Lung (tissue), 12 donors: Measurements from ENCODE around the gene C19orf85. TPM values are rescaled to one million over a fixed set of nuclear protein-coding genes. Genes with fewer than 3 reads are reported as not detected.
"Not testable (repeated sequence)": the region's sequence is repeated elsewhere in the genome, so short reads cannot be mapped to it uniquely, and the experiment has no call there.

Experiments used
- ATAC-seq: fragments of 200-7000 bp; cut with Tn5 transposase; one replicate; pipeline ENCODE4 v1.9.1; 2020; ENCODE audit warnings: moderate number of reproducible peaks; ENCODE audit not compliant: insufficient read depth, low FRiP score
- DNase-seq, 3 donors: peaks; one replicate each; pipeline ENCODE4 v3.0.0-alpha.2; 2013 to 2017
- H3K27ac ChIP-seq, 2 donors: one replicate each; pipeline ENCODE4 v1.5.1; 2013; ENCODE audit warnings: mild to moderate bottlenecking in 2 of 2, moderate library complexity in 2 of 2, control low read depth in 1 of 2, inconsistent platforms in 1 of 2, low read depth in 1 of 2, low read length in 1 of 2
- H3K27me3 ChIP-seq, 3 donors: one replicate each; pipeline ENCODE4 v1.5.1; 2013; ENCODE audit warnings: low read length in 2 of 3; ENCODE audit not compliant: control insufficient read depth in 3 of 3, insufficient read depth in 3 of 3
- H3K36me3 ChIP-seq, 4 donors: one replicate each; pipeline ENCODE4 v1.5.1; 2013; ENCODE audit warnings: low read length in 4 of 4, mild to moderate bottlenecking in 1 of 4, moderate library complexity in 1 of 4; ENCODE audit not compliant: control insufficient read depth in 4 of 4, insufficient read depth in 4 of 4
- H3K4me1 ChIP-seq, 5 donors: one replicate each; pipeline ENCODE4 v1.5.1; 2013; ENCODE audit warnings: low read length in 5 of 5, mild to moderate bottlenecking in 2 of 5, moderate library complexity in 1 of 5; ENCODE audit not compliant: control insufficient read depth in 5 of 5, insufficient read depth in 5 of 5
- H3K4me3 ChIP-seq: one replicate; pipeline ENCODE4 v1.5.1; 2013; ENCODE audit warnings: mild to moderate bottlenecking, control low read depth, moderate library complexity
- H3K9ac ChIP-seq, 2 donors: one replicate each; pipeline ENCODE4 v1.5.1; 2013; ENCODE audit warnings: low read length in 2 of 2, control low read depth in 1 of 2; ENCODE audit not compliant: insufficient read depth in 1 of 2
- H3K9me3 ChIP-seq, 4 donors: one replicate each; pipeline ENCODE4 v1.5.1; 2013; ENCODE audit warnings: low read length in 3 of 4, mild to moderate bottlenecking in 1 of 4, moderate library complexity in 1 of 4; ENCODE audit not compliant: control insufficient read depth in 4 of 4, insufficient read depth in 3 of 4
- WGBS, 2 donors: extraction: QIAGEN DNeasy Blood & Tissue Kit; methylation state at CpG; one replicate each; pipeline ENCODE4 v1.1.7; 2013; 5-methylcytosine and 5-hydroxymethylcytosine counted together
- polyA plus RNA-seq, 2 donors: library from polyadenylated mRNA; stranded (reverse); fragments of 200-250 nt; gene quantifications; one replicate each; pipeline ENCODE4 v1.2.1, GENCODE V29; 2013
- total RNA-seq, 2 donors: library from RNA; depleted of rRNA in 1 of 2; stranded (reverse); fragments of >200 nt in 1 of 2; gene quantifications; one replicate each; pipeline ENCODE4 v1.2.1, GENCODE V29; 2014 to 2021
- TF ChIP-seq, protein P1 (sequence below): IDR thresholded peaks from 2 replicates; pipeline ENCODE4 v1.5.1; 2012; ENCODE audit warnings: mild to moderate bottlenecking; ENCODE audit errors: control extremely low read depth, extremely low read depth
- donor health status: control.
- donor health status: control.
- donor health status: Bipolar disorder and iron deficiency.
- donor health status: healthy.
- donor health status: DM: yes; HTN: yes; CAD: no.

C19orf85 gene
- total and polyA plus RNA-seq, 4 donors: not detected

- peaks cover 0 to under 1% (median 0%) of the 10 kb centered on the region in 4 donors for H3K36me3 ChIP-seq
- no peak for DNase-seq
- no peak for ATAC-seq
- no peak overlapping the region for H3K27ac ChIP-seq
- peaks cover 0 to 2% (median 0%) of the 10 kb centered on the region in 4 donors for H3K9me3 ChIP-seq
- H3K4me1 ChIP-seq: peaks cover 0 to 6% (median 5%) of the 10 kb centered on the region in 5 donors
- H3K4me3 ChIP-seq: no peak overlapping the region
- H3K27me3 ChIP-seq: peaks cover 11 to 62% (median 23%) of the 10 kb centered on the region in 3 donors
- no peak overlapping the region for H3K9ac ChIP-seq
- 36 to 37% methylated on average over 16 of the region's 16 CpGs for WGBS, 2 donors
- TF ChIP-seq, protein P1, sequence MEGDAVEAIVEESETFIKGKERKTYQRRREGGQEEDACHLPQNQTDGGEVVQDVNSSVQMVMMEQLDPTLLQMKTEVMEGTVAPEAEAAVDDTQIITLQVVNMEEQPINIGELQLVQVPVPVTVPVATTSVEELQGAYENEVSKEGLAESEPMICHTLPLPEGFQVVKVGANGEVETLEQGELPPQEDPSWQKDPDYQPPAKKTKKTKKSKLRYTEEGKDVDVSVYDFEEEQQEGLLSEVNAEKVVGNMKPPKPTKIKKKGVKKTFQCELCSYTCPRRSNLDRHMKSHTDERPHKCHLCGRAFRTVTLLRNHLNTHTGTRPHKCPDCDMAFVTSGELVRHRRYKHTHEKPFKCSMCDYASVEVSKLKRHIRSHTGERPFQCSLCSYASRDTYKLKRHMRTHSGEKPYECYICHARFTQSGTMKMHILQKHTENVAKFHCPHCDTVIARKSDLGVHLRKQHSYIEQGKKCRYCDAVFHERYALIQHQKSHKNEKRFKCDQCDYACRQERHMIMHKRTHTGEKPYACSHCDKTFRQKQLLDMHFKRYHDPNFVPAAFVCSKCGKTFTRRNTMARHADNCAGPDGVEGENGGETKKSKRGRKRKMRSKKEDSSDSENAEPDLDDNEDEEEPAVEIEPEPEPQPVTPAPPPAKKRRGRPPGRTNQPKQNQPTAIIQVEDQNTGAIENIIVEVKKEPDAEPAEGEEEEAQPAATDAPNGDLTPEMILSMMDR: no peak
Measured at GRCh38 chr19:55449469-55449868, 15.1 kb downstream of the C19orf85 start.

DNA sequence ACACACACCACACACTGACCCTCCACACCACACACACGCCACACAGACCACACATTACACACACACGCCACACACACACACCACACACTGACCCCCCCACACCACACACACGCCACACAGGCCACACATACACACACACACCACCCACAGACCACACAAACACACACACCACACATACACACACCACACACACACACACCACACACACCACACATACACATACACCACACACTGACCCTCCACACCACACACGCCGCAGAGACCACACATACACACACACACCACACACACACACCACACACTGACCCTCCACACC is 16.4 kb downstream of the C19orf85 start:
- ATAC-seq, H3K9ac ChIP-seq, H3K9me3 ChIP-seq, H3K4me3 ChIP-seq, H3K27ac ChIP-seq, H3K4me1 ChIP-seq, H3K36me3 ChIP-seq, DNase-seq: not testable (repeated sequence)
- 92 to 93% methylated on average over 5 of the region's 5 CpGs for WGBS, 2 donors
- H3K27me3 ChIP-seq: peaks cover 11 to 75% (median 34%) of the 10 kb centered on the region in 3 donors

DNA sequence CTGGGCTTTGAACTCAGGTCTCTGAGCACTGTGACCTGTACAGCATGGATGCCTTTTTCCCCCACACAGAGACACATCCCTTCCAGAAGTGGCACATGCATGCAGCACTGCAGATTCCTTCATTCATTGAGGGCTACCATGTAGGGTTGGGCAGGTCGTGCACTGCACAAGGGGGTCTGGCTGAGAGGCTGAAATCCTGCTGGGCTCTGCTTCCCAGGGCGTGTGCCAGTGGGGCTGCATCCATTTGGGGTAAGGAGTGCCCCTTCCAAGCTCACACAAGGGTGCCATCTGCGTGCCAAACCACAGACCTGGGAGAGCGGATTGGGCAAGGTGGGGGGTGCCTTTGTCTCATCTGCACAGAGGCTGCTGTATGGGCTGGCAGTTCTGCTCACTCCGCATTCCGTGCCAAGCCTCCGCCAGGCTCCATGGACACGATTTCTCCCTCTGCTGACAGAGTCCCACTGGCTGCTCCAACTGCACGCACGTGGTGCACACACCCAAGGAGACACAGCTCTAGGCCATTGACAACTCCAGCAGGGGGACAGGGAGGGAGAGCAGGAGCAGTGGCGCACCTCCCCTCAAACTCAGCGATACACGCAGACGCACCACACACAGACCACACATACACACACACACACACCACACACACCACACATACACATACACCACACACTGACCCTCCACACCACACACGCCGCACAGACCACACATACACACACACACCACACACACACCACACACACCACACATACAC is 17.0 kb downstream of the C19orf85 start:
- Histone ChIP-seq H3K36me3 (no peaks in the 10 kb centered on the region), H3K27me3 (peaks cover 10 to 79% (median 34%) of the 10 kb centered on the region in 3 donors), H3K9ac (no peak overlapping the region), H3K27ac (no peak overlapping the region), H3K4me3 (no peak overlapping the region), H3K9me3 (peaks cover 0 to 5% (median 0%) of the 10 kb centered on the region in 4 donors), H3K4me1 (peaks cover 0 to 5% (median 5%) of the 10 kb centered on the region in 5 donors)
- DNase-seq (peak in 2 of 3 donors; percentile 26 to 27), ATAC-seq (no peak)
- TF ChIP-seq, protein P1: no peak
- 33 to 34% methylated on average over 12 to 16 of the region's 16 CpGs for WGBS, 2 donors

- ATAC-seq (no peak), DNase-seq (no peak)
- Histone ChIP-seq H3K27ac (no peak overlapping the region), H3K9me3 (peaks cover 0 to 5% (median 0%) of the 10 kb centered on the region in 4 donors), H3K4me1 (peaks cover 0 to 4% (median 0%) of the 10 kb centered on the region in 5 donors), H3K27me3 (peaks cover 4 to 78% (median 40%) of the 10 kb centered on the region in 3 donors), H3K9ac (no peak overlapping the region), H3K4me3 (no peak overlapping the region), H3K36me3 (no peaks in the 10 kb centered on the region)
- TF ChIP-seq, protein P1: no peak
- 62 to 67% methylated on average over 8 of the region's 8 CpGs for WGBS, 2 donors
Measured at GRCh38 chr19:55446060-55446459, 18.5 kb downstream of the C19orf85 start.
